ENCODE results near the gene UNC5B.

UNC5B gene

GRCh38 chr10:71303569-71303907 lies 91.2 kb downstream of the UNC5B start:
- DNase-seq (ENCODE audit: insufficient read length) = no peak
- FAIRE-seq = no peak
- TF ChIP-seq POLR2A (IDR thresholded peaks at IDR 0.05; ENCODE audit: low read depth, low read length) (no peak), POLR2AphosphoS5 (IDR thresholded peaks at IDR 0.05; ENCODE audit: low read depth, low read length) (no peak), TAF1 (IDR thresholded peaks at IDR 0.05; ENCODE audit: borderline replicate concordance, low read depth, low read length) (no peak)

- FAIRE-seq = no peak
- DNase-seq (ENCODE audit: insufficient read length) = no peak
- no peak for TF ChIP-seq TAF1 (IDR thresholded peaks at IDR 0.05; ENCODE audit: borderline replicate concordance, low read depth, low read length)
- no peak for TF ChIP-seq POLR2A (IDR thresholded peaks at IDR 0.05; ENCODE audit: low read depth, low read length)
- no peak for TF ChIP-seq POLR2AphosphoS5 (IDR thresholded peaks at IDR 0.05; ENCODE audit: low read depth, low read length)
These were observed 92.5 kb downstream of the UNC5B start for GRCh38 chr10:71304914-71305313.

GRCh38 chr10:71306979-71307378 lies 94.6 kb downstream of the UNC5B start:
- DNase-seq (ENCODE audit: insufficient read length) (no peak), FAIRE-seq (no peak)
- no peak for TF ChIP-seq TAF1 (IDR thresholded peaks at IDR 0.05; ENCODE audit: borderline replicate concordance, low read depth, low read length)
- no peak for TF ChIP-seq POLR2A (IDR thresholded peaks at IDR 0.05; ENCODE audit: low read depth, low read length)
- TF ChIP-seq POLR2AphosphoS5 (IDR thresholded peaks at IDR 0.05; ENCODE audit: low read depth, low read length) = no peak

- no peak for TF ChIP-seq POLR2A (IDR thresholded peaks at IDR 0.05; ENCODE audit: low read depth, low read length)
- DNase-seq (ENCODE audit: insufficient read length) (no peak), FAIRE-seq (no peak)
These were observed 95.2 kb downstream of the UNC5B start for GRCh38 chr10:71307469-71308085.

- no peak for TF ChIP-seq TAF1 (IDR thresholded peaks at IDR 0.05; ENCODE audit: borderline replicate concordance, low read depth, low read length)
- FAIRE-seq = no peak
- no peak for DNase-seq (ENCODE audit: insufficient read length)
These were observed 95.9 kb downstream of the UNC5B start for GRCh38 chr10:71308244-71308643.

- no peak for FAIRE-seq
- DNase-seq (ENCODE audit: insufficient read length) = no peak
- TF ChIP-seq TAF1 (IDR thresholded peaks at IDR 0.05; ENCODE audit: borderline replicate concordance, low read depth, low read length) (no peak), POLR2A (IDR thresholded peaks at IDR 0.05; ENCODE audit: low read depth, low read length) (no peak), POLR2AphosphoS5 (IDR thresholded peaks at IDR 0.05; ENCODE audit: low read depth, low read length) (no peak)
These were observed 96.6 kb downstream of the UNC5B start for GRCh38 chr10:71308985-71309384.

GRCh38 chr10:71309919-71310318 lies 97.5 kb downstream of the UNC5B start:
- FAIRE-seq (no peak), DNase-seq (ENCODE audit: insufficient read length) (no peak)
- TF ChIP-seq POLR2A (IDR thresholded peaks at IDR 0.05; ENCODE audit: low read depth, low read length) (no peak), TAF1 (IDR thresholded peaks at IDR 0.05; ENCODE audit: borderline replicate concordance, low read depth, low read length) (no peak), POLR2AphosphoS5 (IDR thresholded peaks at IDR 0.05; ENCODE audit: low read depth, low read length) (no peak)

- TF ChIP-seq TAF1 (IDR thresholded peaks at IDR 0.05; ENCODE audit: borderline replicate concordance, low read depth, low read length) (no peak), POLR2A (IDR thresholded peaks at IDR 0.05; ENCODE audit: low read depth, low read length) (no peak), POLR2AphosphoS5 (IDR thresholded peaks at IDR 0.05; ENCODE audit: low read depth, low read length) (no peak)
- FAIRE-seq (no peak), DNase-seq (ENCODE audit: insufficient read length) (no peak)
These were observed 99.8 kb downstream of the UNC5B start for GRCh38 chr10:71312220-71312619.

- FAIRE-seq (no peak), DNase-seq (ENCODE audit: insufficient read length) (no peak)
- no peak for TF ChIP-seq POLR2A (IDR thresholded peaks at IDR 0.05; ENCODE audit: low read depth, low read length)
- TF ChIP-seq POLR2AphosphoS5 (IDR thresholded peaks at IDR 0.05; ENCODE audit: low read depth, low read length) = no peak
- no peak for TF ChIP-seq TAF1 (IDR thresholded peaks at IDR 0.05; ENCODE audit: borderline replicate concordance, low read depth, low read length)
These were observed 100.7 kb downstream of the UNC5B start for GRCh38 chr10:71312811-71313789.

GRCh38 chr10:71314028-71314693 lies 101.8 kb downstream of the UNC5B start:
- no peak for TF ChIP-seq POLR2A (IDR thresholded peaks at IDR 0.05; ENCODE audit: low read depth, low read length)
- TF ChIP-seq POLR2AphosphoS5 (IDR thresholded peaks at IDR 0.05; ENCODE audit: low read depth, low read length) = no peak
- no peak for TF ChIP-seq TAF1 (IDR thresholded peaks at IDR 0.05; ENCODE audit: borderline replicate concordance, low read depth, low read length)
- FAIRE-seq (no peak), DNase-seq (ENCODE audit: insufficient read length) (peak; percentile 53)

GRCh38 chr10:71314694-71315225 lies 102.4 kb downstream of the UNC5B start:
- TF ChIP-seq POLR2AphosphoS5 (IDR thresholded peaks at IDR 0.05; ENCODE audit: low read depth, low read length) = no peak
- no peak for TF ChIP-seq TAF1 (IDR thresholded peaks at IDR 0.05; ENCODE audit: borderline replicate concordance, low read depth, low read length)
- TF ChIP-seq POLR2A (IDR thresholded peaks at IDR 0.05; ENCODE audit: low read depth, low read length) = no peak
- FAIRE-seq (no peak), DNase-seq (ENCODE audit: insufficient read length) (no peak)
